Esophagus muscularis mucosa (tissue), 4 donors: ENCODE measurements around the gene RASD2.

Experiments used
- EP300 ChIP-seq: sonication (generic); formaldehyde crosslinking; IDR thresholded peaks from one replicate; pipeline ENCODE4 v1.6.1; 2017; ENCODE audit warnings: antibody characterized with exemption
- POLR2A ChIP-seq: fragments of 450-650 bp; IDR thresholded peaks from one replicate; pipeline ENCODE4 v1.6.1; 2017; ENCODE audit warnings: antibody characterized with exemption, moderate library complexity, mild to moderate bottlenecking, low read depth
- TF ChIP-seq, protein P1 (sequence below), 3 experiments: fragments of 200-600 bp in 2 of 3; fragments of 450-650 bp in 1 of 3; sonication (generic) in 2 of 3; IDR thresholded peaks; one replicate each; pipeline ENCODE4 v1.5.1; 2017 to 2019; ENCODE audit warnings: antibody characterized with exemption in 3 of 3, mild to moderate bottlenecking in 2 of 3, moderate library complexity in 1 of 3

DNA sequence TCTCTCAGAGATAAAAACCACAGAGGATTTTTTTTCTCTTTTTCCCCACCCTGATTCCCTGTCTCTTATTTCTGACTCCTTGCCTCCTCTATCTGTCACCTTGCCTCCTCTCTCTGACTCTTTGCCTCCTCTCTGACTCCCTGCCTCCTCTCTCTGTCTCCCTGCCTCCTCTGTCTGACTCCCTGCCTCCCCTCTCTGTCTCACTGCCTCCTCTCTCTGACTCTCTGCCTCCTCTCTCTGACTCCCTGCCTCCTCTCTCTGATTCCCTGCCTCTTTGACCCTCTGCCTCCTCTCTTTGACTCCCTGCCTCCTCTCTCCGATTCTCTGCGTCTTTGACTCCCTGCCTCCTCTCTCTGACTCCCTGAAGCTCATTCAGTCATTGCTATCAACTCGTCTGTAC, 3.1 kb downstream of the RASD2 start:
- no peak for TF ChIP-seq POLR2A
- TF ChIP-seq, protein P1, sequence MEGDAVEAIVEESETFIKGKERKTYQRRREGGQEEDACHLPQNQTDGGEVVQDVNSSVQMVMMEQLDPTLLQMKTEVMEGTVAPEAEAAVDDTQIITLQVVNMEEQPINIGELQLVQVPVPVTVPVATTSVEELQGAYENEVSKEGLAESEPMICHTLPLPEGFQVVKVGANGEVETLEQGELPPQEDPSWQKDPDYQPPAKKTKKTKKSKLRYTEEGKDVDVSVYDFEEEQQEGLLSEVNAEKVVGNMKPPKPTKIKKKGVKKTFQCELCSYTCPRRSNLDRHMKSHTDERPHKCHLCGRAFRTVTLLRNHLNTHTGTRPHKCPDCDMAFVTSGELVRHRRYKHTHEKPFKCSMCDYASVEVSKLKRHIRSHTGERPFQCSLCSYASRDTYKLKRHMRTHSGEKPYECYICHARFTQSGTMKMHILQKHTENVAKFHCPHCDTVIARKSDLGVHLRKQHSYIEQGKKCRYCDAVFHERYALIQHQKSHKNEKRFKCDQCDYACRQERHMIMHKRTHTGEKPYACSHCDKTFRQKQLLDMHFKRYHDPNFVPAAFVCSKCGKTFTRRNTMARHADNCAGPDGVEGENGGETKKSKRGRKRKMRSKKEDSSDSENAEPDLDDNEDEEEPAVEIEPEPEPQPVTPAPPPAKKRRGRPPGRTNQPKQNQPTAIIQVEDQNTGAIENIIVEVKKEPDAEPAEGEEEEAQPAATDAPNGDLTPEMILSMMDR (IDR thresholded peaks at IDR 0.05): no peak
- no peak for TF ChIP-seq EP300
